T-helper 2 cell treated with Interferon-gamma antibody and Interleukin-4, amounts not matched to agents 5 μg/mL and 100 μg/mL, for 36 hours (primary cell): ENCODE measurements around the gene TMC8.

ENCODE experiments used
- DNase-seq: peaks from one replicate; pipeline ENCODE4 v3.0.0; 2021; ENCODE audit warnings: low spot score
- H3K27ac Mint-ChIP-seq: one replicate; pipeline ENCODE4 v1.8.0; 2021; ENCODE audit warnings: mild to moderate bottlenecking, mixed read lengths
- H3K27me3 Mint-ChIP-seq: one replicate; pipeline ENCODE4 v1.8.0; 2021; ENCODE audit warnings: low read depth, mixed read lengths
- H3K36me3 Mint-ChIP-seq: one replicate; pipeline ENCODE4 v1.8.0; 2021; ENCODE audit warnings: low read depth, mixed read lengths
- H3K4me1 Mint-ChIP-seq: one replicate; pipeline ENCODE4 v1.8.0; 2021; ENCODE audit warnings: low read depth, mixed read lengths
- H3K4me3 Mint-ChIP-seq: one replicate; pipeline ENCODE4 v1.8.0; 2022; ENCODE audit warnings: mild to moderate bottlenecking, moderate library complexity, mixed read lengths
- H3K9me3 Mint-ChIP-seq: one replicate; pipeline ENCODE4 v1.8.0; 2021; ENCODE audit warnings: mixed read lengths

TMC8 gene

DNA sequence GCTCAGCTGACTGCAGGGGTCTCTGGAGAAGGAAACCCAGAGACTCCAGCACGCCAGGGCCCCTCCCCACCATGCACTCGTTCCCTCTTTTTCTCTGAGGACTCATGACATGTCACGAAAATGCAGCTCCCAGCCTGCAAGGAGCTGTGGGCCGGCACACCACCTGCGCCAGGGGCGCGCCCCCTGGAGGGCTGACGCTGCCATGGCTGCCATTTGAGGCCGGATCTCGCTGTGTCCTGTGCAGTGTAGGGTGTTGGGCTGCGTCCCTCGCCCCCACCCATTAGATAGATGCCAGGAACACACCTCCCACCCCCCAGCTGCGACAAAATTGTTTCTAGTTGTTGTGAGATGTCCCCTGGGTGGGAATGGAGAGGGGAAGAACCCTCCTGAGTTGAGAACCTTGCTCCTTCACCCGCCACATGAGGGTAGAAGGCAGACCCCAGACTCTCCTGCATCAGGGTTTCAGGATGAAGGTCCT is 46.0 kb downstream of the TMC8 start:
- H3K36me3 Mint-ChIP-seq = peaks cover 45% of the 10 kb centered on the region
- no peaks in the 10 kb centered on the region for H3K9me3 Mint-ChIP-seq
- peak; percentile 70 for DNase-seq
- no peak overlapping the region for H3K4me3 Mint-ChIP-seq
- H3K4me1 Mint-ChIP-seq = peaks cover 49% of the 10 kb centered on the region
- no peaks in the 10 kb centered on the region for H3K27me3 Mint-ChIP-seq
- H3K27ac Mint-ChIP-seq = no peak overlapping the region

DNA sequence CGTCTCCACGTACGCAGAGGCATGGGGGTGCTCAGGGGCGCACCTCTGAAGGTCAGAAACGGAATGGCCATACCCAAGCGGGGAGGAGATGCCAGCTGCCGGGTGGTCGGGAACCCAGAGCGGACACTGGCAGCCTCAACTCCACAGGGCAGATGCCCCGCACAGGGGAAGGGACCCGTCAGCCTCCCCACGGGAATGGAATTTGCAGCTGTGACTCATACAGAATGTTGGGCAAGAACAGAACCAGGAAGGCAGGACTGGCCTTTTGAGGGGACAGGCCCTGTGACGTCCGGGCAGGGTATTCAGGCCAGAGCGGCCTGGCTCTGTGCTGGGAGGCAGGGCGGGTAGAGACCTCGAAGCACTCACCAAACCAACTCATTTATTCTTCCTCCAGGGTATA is 48.8 kb downstream of the TMC8 start:
- H3K27ac Mint-ChIP-seq = peak overlapping the region; percentile 26
- H3K36me3 Mint-ChIP-seq = peaks cover 34% of the 10 kb centered on the region
- H3K4me1 Mint-ChIP-seq = peaks cover 33% of the 10 kb centered on the region
- H3K4me3 Mint-ChIP-seq = no peak overlapping the region
- H3K27me3 Mint-ChIP-seq = no peaks in the 10 kb centered on the region
- DNase-seq = no peak
- no peaks in the 10 kb centered on the region for H3K9me3 Mint-ChIP-seq

DNA sequence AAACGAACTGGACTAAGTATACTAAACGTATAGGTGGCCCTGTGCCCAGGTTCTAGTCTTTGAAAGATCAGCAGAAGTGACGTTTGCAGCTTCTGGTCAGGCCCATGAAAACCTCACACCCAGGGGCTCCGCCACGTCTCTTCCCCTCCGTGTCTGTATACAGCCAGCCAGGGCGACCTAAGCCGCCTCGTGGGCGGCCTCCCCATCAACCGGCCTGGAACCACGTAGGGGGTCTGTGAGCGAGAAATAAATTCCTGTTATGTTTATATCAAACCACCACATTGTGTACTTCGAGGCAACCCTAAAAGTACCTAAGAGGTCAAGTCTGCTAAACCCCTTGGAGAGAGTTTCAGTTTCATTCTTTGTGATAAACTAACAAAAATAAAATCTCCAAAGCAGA is 49.5 kb downstream of the TMC8 start:
- Mint-ChIP-seq H3K27me3 (no peaks in the 10 kb centered on the region), H3K36me3 (peaks cover 34% of the 10 kb centered on the region), H3K9me3 (no peaks in the 10 kb centered on the region), H3K4me3 (peak overlapping the region; percentile 16), H3K27ac (peak overlapping the region; percentile 5), H3K4me1 (peaks cover 37% of the 10 kb centered on the region)
- DNase-seq = no peak

DNA sequence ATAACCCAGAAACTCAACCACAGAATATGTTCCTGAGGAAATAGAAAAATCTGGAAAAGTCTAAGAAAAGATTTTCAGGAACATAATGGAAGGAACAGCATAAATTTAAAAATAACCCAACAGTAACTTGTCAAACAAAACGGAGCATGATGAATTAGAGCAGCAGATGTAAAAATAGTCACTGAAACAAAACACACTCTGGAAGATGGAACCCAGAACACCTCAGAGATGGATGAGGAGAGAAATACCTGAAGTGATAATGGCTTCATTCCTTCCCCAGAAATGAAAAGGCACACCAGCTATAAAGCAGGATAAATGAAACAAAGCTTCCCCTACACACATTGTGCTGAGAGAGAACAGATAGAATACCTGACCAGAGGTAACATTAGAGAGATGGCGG is 49.9 kb downstream of the TMC8 start:
- Mint-ChIP-seq H3K36me3 (peaks cover 31% of the 10 kb centered on the region), H3K4me1 (peaks cover 36% of the 10 kb centered on the region), H3K27ac (peak overlapping the region; percentile 5), H3K27me3 (no peaks in the 10 kb centered on the region), H3K4me3 (peak overlapping the region; percentile 16), H3K9me3 (no peaks in the 10 kb centered on the region)
- DNase-seq = no peak

DNA sequence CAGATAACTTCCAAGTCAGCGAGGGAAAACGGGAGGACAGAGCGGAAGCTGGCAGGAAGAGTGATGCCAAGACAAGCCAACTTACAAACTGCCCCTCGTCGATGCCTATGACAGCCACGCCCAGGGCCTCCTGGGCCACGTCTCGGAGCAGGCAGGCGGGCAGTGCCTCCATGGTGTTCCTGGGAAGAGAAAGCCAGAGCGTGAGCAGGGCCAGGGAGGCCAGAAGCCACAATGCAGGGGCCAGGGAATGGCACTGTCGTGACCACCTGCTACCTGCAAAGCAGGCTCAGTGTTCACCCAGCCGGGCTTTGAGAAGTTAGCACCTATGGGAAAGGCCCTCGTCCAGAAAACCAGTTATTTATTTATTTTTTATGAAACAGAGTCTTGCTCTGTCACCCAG is 51.9 kb downstream of the TMC8 start:
- H3K4me3 Mint-ChIP-seq = no peak overlapping the region
- no peak for DNase-seq
- peaks cover 28% of the 10 kb centered on the region for H3K4me1 Mint-ChIP-seq
- no peaks in the 10 kb centered on the region for H3K9me3 Mint-ChIP-seq
- H3K36me3 Mint-ChIP-seq = peaks cover 25% of the 10 kb centered on the region
- H3K27me3 Mint-ChIP-seq = no peaks in the 10 kb centered on the region
- no peak overlapping the region for H3K27ac Mint-ChIP-seq

DNA sequence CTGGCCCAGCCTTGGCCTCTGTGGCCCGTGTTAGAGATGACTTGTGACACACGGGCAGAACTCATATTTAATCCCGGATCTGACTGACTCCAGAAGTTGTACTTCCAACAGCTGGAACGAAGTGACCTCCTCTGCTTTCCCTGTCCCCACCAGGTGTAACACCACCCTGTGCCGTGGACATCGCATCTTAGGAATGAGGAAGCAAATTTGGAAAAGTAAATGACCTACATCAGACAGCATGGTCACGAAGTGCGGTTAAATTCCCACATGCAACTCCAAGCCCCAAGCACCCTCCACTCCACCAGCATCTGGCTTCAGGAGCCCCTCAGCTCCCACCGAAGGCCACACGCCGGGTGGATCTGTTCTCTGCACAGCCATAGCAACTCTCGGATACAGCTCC is 53.3 kb downstream of the TMC8 start:
- no peak for DNase-seq
- Mint-ChIP-seq H3K4me3 (no peak overlapping the region), H3K27me3 (no peaks in the 10 kb centered on the region), H3K4me1 (peaks cover 31% of the 10 kb centered on the region), H3K27ac (no peak overlapping the region), H3K9me3 (no peaks in the 10 kb centered on the region), H3K36me3 (peaks cover 25% of the 10 kb centered on the region)

DNA sequence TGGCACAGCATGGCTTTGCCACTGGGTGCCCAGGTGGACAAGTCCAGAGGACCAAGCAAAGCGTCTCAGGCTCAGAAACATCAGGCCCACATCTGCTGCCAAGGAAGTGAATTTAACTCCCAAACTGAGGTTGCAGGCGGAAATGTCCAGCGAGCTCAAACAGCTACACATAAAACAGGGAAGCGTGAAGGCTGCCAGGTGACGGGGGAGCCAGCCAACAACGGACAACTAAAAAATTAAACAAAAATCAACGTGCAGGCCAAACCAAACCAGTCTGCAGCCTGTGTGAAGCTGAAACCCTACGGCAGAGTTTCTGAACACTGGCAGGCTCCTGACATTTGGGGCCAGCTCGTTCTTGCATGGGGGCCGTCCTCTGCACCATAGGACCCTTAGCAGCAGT is 53.8 kb downstream of the TMC8 start:
- H3K36me3 Mint-ChIP-seq = peaks cover 23% of the 10 kb centered on the region
- H3K9me3 Mint-ChIP-seq = no peaks in the 10 kb centered on the region
- peaks cover 31% of the 10 kb centered on the region for H3K4me1 Mint-ChIP-seq
- H3K4me3 Mint-ChIP-seq = no peak overlapping the region
- no peak for DNase-seq
- H3K27me3 Mint-ChIP-seq = no peaks in the 10 kb centered on the region
- H3K27ac Mint-ChIP-seq = no peak overlapping the region

DNA sequence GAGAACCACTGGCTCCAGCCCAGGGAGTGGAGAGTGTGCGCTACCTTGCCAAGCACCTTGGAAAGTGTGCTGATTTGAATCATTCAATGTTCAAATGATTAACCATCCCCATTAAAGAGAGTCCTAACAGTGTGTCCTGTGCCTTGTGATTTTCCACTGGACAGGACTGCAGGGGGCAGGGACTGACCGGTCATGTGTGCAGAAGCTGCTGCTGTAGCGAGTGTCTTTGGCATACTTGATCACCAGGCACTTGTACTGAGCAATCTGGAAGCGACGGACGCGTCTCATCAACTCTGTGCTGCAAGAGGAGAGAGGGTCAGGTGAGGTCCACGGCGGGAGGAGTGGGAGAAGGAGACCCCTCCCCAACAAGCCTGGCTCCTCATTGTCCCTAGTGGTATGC is 54.3 kb downstream of the TMC8 start:
- no peaks in the 10 kb centered on the region for H3K9me3 Mint-ChIP-seq
- H3K4me3 Mint-ChIP-seq = peak overlapping the region; percentile 38
- H3K4me1 Mint-ChIP-seq = peaks cover 31% of the 10 kb centered on the region
- peaks cover 20% of the 10 kb centered on the region for H3K36me3 Mint-ChIP-seq
- peak overlapping the region; percentile 32 for H3K27ac Mint-ChIP-seq
- no peaks in the 10 kb centered on the region for H3K27me3 Mint-ChIP-seq
- no peak for DNase-seq

DNA sequence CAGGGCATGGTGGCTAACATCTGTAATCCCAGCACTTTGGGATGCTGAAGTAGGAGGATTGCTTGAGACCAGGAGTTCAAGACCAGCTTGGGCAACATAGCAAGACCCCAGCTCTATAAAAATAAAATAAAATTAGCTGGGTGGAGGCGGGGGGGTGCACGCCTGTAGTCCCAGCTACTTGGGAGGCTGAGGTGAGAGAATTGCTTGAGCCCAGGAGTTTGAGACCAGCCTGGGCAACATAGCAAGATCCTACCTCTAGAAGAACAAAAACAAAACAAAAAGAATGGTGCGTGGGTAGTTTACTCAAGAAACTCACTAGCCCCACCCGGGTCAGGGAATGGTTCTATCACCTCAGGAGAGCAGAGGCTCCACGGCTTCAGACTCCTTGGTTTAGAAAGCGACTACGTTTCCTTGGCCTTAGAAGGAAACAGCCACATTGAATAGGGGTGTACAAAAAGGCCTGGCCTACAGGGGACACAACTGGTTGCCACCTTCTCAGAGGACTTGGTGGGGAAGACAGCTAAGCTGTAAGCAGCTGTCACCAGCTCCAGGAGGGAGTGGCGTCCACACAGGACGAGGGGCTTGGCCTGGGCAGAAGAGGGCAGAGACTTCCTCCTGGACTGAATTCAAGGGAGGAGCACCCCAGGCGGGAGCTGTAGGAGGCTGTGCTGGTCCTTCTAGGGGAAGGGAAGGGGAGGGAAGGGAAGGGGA is 55.6 kb downstream of the TMC8 start:
- peaks cover 28% of the 10 kb centered on the region for H3K4me1 Mint-ChIP-seq
- peak overlapping the region; percentile 88 for H3K4me3 Mint-ChIP-seq
- H3K36me3 Mint-ChIP-seq = peaks cover 13% of the 10 kb centered on the region
- H3K27ac Mint-ChIP-seq = peak overlapping the region; percentile 83
- DNase-seq = no peak
- H3K27me3 Mint-ChIP-seq = no peaks in the 10 kb centered on the region
- no peaks in the 10 kb centered on the region for H3K9me3 Mint-ChIP-seq

DNA sequence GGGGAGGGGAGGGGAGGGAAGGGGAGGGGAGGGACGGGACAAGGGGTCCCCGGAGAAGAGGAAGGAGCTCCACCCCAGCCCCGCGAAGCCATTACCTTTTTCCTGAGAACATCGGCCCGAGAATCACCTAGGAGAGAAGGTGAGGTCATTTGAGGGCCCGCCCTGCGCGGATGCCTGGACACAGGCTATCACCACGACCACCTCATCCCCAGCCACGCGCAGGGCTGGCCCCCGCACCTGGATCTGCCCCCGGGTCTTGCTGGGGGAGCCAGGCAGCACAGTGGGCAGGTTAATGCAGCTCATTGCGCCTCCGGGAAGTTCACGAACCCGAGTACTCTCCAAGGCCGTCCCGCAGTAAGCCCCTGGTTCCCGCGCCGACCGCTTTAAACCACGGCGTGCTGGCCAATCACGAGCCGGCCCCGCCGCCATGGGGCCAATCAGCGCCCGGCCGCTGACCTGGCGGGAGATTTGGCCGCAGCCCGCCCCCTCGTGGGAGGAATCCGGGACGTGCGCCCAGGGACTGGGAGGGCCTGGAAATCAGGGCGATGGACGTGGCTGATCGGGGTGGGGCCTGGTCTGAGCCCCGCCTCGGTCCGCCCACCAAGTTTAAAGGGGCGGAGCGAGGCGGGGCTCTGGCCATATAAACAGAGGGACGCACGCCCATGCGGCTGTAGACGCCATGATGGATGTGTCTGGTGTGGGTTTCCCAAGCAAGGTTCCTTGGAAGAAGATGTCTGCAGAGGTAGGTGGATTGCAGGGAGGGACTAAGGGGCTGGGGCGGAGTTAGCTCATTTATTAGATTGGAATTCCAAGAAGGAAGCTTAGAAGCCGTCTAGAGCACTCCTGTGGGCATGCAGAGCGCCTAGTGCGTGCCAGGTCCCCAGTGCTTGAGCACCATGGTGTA is 56.4 kb downstream of the TMC8 start, which contains the start of the genes AFMID and TK1:
Gene AFMID, plus strand, starts transcription at position 671 of the 904 bp plus-strand sequence. Its CDS starts 9 bp downstream, at position 680.
Gene TK1, minus strand, starts transcription at position 361 of the 904 bp plus-strand sequence. Its CDS starts 58 bp downstream, at position 303.
- peak within 1 kb of the TSS; percentile 88 for H3K4me3 Mint-ChIP-seq
- no peaks in the 10 kb centered on the region for H3K9me3 Mint-ChIP-seq
- peaks cover 28% of the 10 kb centered on the region for H3K4me1 Mint-ChIP-seq
- no peaks in the 10 kb centered on the region for H3K27me3 Mint-ChIP-seq
- peaks cover 11% of the 10 kb centered on the region for H3K36me3 Mint-ChIP-seq
- peak within 1 kb of the TSS; percentile 83 for H3K27ac Mint-ChIP-seq
- peak; percentile 96 for DNase-seq
